ENCODE measurements around the gene BMP8B.
A peak's percentile ranks its signal among the peaks of the same experiment; 100 is the strongest.

Gene BMP8B

GRCh38 chr1:39755965-39756659, 32.6 kb downstream of the BMP8B start:
- DNase-seq: no peak

GRCh38 chr1:39754906-39755504, 33.7 kb downstream of the BMP8B start:
- no peak for DNase-seq

GRCh38 chr1:39754026-39754570, 34.6 kb downstream of the BMP8B start:
- no peak for DNase-seq

GRCh38 chr1:39753132-39754025, 35.3 kb downstream of the BMP8B start:
- no peak for DNase-seq

- DNase-seq: no peak
Observed at GRCh38 chr1:39752703-39753102, 36.0 kb downstream of the BMP8B start.

- no peak for DNase-seq
Observed at GRCh38 chr1:39751595-39751994, 37.1 kb downstream of the BMP8B start.

GRCh38 chr1:39745016-39745670, 43.5 kb downstream of the BMP8B start:
- no peak for DNase-seq

- DNase-seq: peak; percentile 87
Observed at GRCh38 chr1:39738622-39739366, 49.9 kb downstream of the BMP8B start, which contains the start of gene PPIE. PPIE (plus strand) TSS chr1:39738882; CDS start chr1:39738901, 19 bp downstream.

GRCh38 chr1:39737546-39738169, 51.0 kb downstream of the BMP8B start:
- DNase-seq: no peak

GRCh38 chr1:39735731-39736130, 52.9 kb downstream of the BMP8B start:
- DNase-seq: no peak

GRCh38 chr1:39733161-39733560, 55.5 kb downstream of the BMP8B start:
- no peak for DNase-seq

GRCh38 chr1:39732730-39733129, 55.9 kb downstream of the BMP8B start:
- DNase-seq: no peak

GRCh38 chr1:39729842-39730241, 58.8 kb downstream of the BMP8B start:
- no peak for DNase-seq

GRCh38 chr1:39729030-39729429, 59.6 kb downstream of the BMP8B start:
- no peak for DNase-seq

- DNase-seq: no peak
Observed at GRCh38 chr1:39727932-39728317, 60.7 kb downstream of the BMP8B start.

- DNase-seq: no peak
Observed at GRCh38 chr1:39727221-39727931, 61.3 kb downstream of the BMP8B start.

- no peak for DNase-seq
Observed at GRCh38 chr1:39726600-39726999, 62.1 kb downstream of the BMP8B start.

GRCh38 chr1:39722495-39722894, 66.2 kb downstream of the BMP8B start:
- no peak for DNase-seq

GRCh38 chr1:39721664-39722063, 67.0 kb downstream of the BMP8B start:
- DNase-seq: no peak

GRCh38 chr1:39720094-39720999, 68.3 kb downstream of the BMP8B start:
- no peak for DNase-seq

Data from activated CD4-positive, alpha-beta T cell treated with anti-CD3 and anti-CD28 coated beads for 1 hour (primary cell).